HCT116 (cell line): ENCODE data around the gene GRK5. TPM values are rescaled to one million over a fixed set of nuclear protein-coding genes. Genes with fewer than 3 reads are reported as not detected.

ENCODE experiments used
- ATAC-seq: fragments of 200-7000 bp; cut with Tn5 transposase; 2 replicates; pipeline ENCODE4 v1.9.1; 2020; ENCODE audit warnings: mild to moderate bottlenecking, moderate library complexity
- BruUV-seq: library from RNA; stranded (reverse); fragments of 400-500 nt; replicated peaks from 2 replicates; lab custom pipeline; 2021; lab: Mats Ljungman, UMichigan
- CTCF ChIA-PET: fragments of 300-600 bp; sonication (Branson Sonifier 250); formaldehyde crosslinking; loops from one replicate; lab custom pipeline; 2021; ENCODE audit warnings: antibody characterized with exemption; lab: Charles Lee
- POLR2A ChIA-PET: fragments of 300-600, 350-600 bp; sonication (Branson Sonifier 250); formaldehyde crosslinking; loops from one replicate; lab custom pipeline; 2021; ENCODE audit warnings: antibody characterized with exemption; lab: Charles Lee
- RAD21 ChIA-PET, 2 experiments: fragments of 300-600 bp; sonication (Branson Sonifier 250); formaldehyde crosslinking; loops; one replicate each; lab custom pipeline; 2023; ENCODE audit warnings: low total read pairs in 2 of 2; ENCODE audit not compliant: uncharacterized antibody in 2 of 2, unreplicated experiment in 2 of 2, low non-redundant PET in 1 of 2; lab: Charles Lee
- DNase-seq: peaks from one replicate; pipeline ENCODE4 v3.0.0-alpha.2; 2010; ENCODE audit warnings: low read depth, low spot score
- H2AFZ ChIP-seq: fragments of 200-600 bp; shearing (Covaris generic), sonication (generic); 2 replicates; pipeline ENCODE4 v1.6.1; 2017; ENCODE audit warnings: low read depth, mixed run types, mixed read lengths, antibody characterized with exemption, low read length; ENCODE audit not compliant: poor library complexity, severe bottlenecking
- H3K27ac ChIP-seq: 2 replicates; pipeline ENCODE4 v1.5.1; 2012; ENCODE audit warnings: low read depth, low read length
- H3K27me3 ChIP-seq: fragments of 200-600 bp; sonication (generic); 2 replicates; pipeline ENCODE4 v1.6.1; 2016; ENCODE audit warnings: mixed run types, low read length, mixed read lengths; ENCODE audit not compliant: insufficient read depth
- H3K36me3 ChIP-seq, 2 experiments: fragments of 200-500 bp in 1 of 2; fragments of 200-600 bp in 1 of 2; sonication (Bioruptor generic) in 1 of 2; sonication (generic) in 1 of 2; 2 replicates each; pipeline versions ENCODE4 v1.5.1 to v1.6.1; 2014 to 2016; ENCODE audit warnings: low read length in 2 of 2, inconsistent platforms in 1 of 2, mixed read lengths in 1 of 2, mixed run types in 1 of 2; ENCODE audit not compliant: insufficient read depth in 2 of 2, control insufficient read depth in 1 of 2
- H3K4me1 ChIP-seq, 2 experiments: fragments of 200-600 bp in 1 of 2; sonication (generic) in 1 of 2; 2 replicates each; pipeline versions ENCODE4 v1.5.1 to v1.6.1; 2012 to 2017; ENCODE audit warnings: low read length in 2 of 2, inconsistent platforms in 1 of 2, mild to moderate bottlenecking in 1 of 2, mixed read lengths in 1 of 2, mixed run types in 1 of 2, moderate library complexity in 1 of 2; ENCODE audit not compliant: insufficient read depth in 2 of 2, control insufficient read depth in 1 of 2
- H3K4me2 ChIP-seq: fragments of 200-600 bp; sonication (generic); 2 replicates; pipeline ENCODE4 v1.6.1; 2017; ENCODE audit warnings: mixed run types, low read length, mixed read lengths
- H3K4me3 ChIP-seq, 2 experiments: fragments of 200-600 bp in 1 of 2; sonication (generic) in 1 of 2; replicated peaks in 1 of 2; 2 replicates each; pipeline ENCODE4 v1.5.1; 2011 to 2016; ENCODE audit warnings: low read length in 2 of 2, control low read depth in 1 of 2, low read depth in 1 of 2, mild to moderate bottlenecking in 1 of 2, mixed read lengths in 1 of 2, mixed run types in 1 of 2
- H3K79me2 ChIP-seq: fragments of 200-600 bp; sonication (generic); 2 replicates; pipeline ENCODE4 v1.6.1; 2017; ENCODE audit warnings: mild to moderate bottlenecking, mixed run types, low read length, moderate library complexity, mixed read lengths; ENCODE audit not compliant: insufficient read depth
- H3K9ac ChIP-seq: fragments of 200-600 bp; sonication (generic); 2 replicates; pipeline ENCODE4 v1.6.1; 2016; ENCODE audit warnings: low read length, mixed read lengths
- H3K9me2 ChIP-seq: fragments of 200-600 bp; sonication (generic), shearing (Covaris generic); 2 replicates; pipeline ENCODE4 v1.6.1; 2017; ENCODE audit warnings: mixed run types, mild to moderate bottlenecking, moderate library complexity; ENCODE audit not compliant: insufficient read depth
- H3K9me3 ChIP-seq, 2 experiments: fragments of 200-500 bp in 1 of 2; fragments of 200-600 bp in 1 of 2; sonication (Bioruptor generic) in 1 of 2; sonication (generic) in 1 of 2; 2 replicates each; pipeline ENCODE4 v1.6.1; 2014 to 2017; ENCODE audit warnings: low read length in 2 of 2, mixed read lengths in 2 of 2, inconsistent platforms in 1 of 2, low read depth in 1 of 2, mild to moderate bottlenecking in 1 of 2, mixed run types in 1 of 2, moderate library complexity in 1 of 2; ENCODE audit not compliant: control insufficient read depth in 1 of 2, insufficient read depth in 1 of 2
- H4K20me1 ChIP-seq: fragments of 200-600 bp; sonication (generic), shearing (Covaris generic); 2 replicates; pipeline ENCODE4 v1.6.1; 2017; ENCODE audit warnings: mixed run types, mild to moderate bottlenecking, moderate library complexity; ENCODE audit not compliant: insufficient read depth
- EGR1 ChIP-seq: IDR thresholded peaks from 2 replicates; pipeline ENCODE4 v1.6.1; 2012; ENCODE audit warnings: low read depth
- ELF1 ChIP-seq: IDR thresholded peaks from 2 replicates; pipeline ENCODE4 v1.6.1; 2012; ENCODE audit warnings: low read depth, borderline replicate concordance
- EZH2 ChIP-seq: fragments of 200-600 bp; sonication (generic); IDR thresholded peaks from 2 replicates; pipeline ENCODE4 v1.6.1; 2017; ENCODE audit warnings: antibody characterized with exemption, mixed run types
- EZH2phosphoT487 ChIP-seq: fragments of 200-600 bp; IDR thresholded peaks from 2 replicates; pipeline ENCODE4 v1.6.1; 2018; ENCODE audit warnings: antibody characterized with exemption, borderline replicate concordance
- JUND ChIP-seq: IDR thresholded peaks from 2 replicates; pipeline ENCODE4 v1.6.1; 2012
- MAX ChIP-seq: IDR thresholded peaks from 2 replicates; pipeline ENCODE4 v1.6.1; 2012
- POLR2AphosphoS5 ChIP-seq: IDR thresholded peaks from 2 replicates; pipeline ENCODE4 v1.6.1; 2011; ENCODE audit warnings: mild to moderate bottlenecking, low read depth, low read length, moderate library complexity
- RAD21 ChIP-seq: IDR thresholded peaks from 2 replicates; pipeline ENCODE4 v1.6.1; 2012; ENCODE audit warnings: low read depth, mild to moderate bottlenecking
- REST ChIP-seq: IDR thresholded peaks from 2 replicates; pipeline ENCODE4 v1.6.1; 2012; ENCODE audit warnings: low read depth
- SIN3A ChIP-seq: IDR thresholded peaks from 2 replicates; pipeline ENCODE4 v1.6.1; 2012; ENCODE audit warnings: low read depth
- SP1 ChIP-seq: IDR thresholded peaks from 2 replicates; pipeline ENCODE4 v1.6.1; 2012; ENCODE audit warnings: low read depth
- SRF ChIP-seq: IDR thresholded peaks from 2 replicates; pipeline ENCODE4 v1.6.1; 2012; ENCODE audit warnings: low read depth
- TCF7L2 ChIP-seq: IDR thresholded peaks from 2 replicates; pipeline ENCODE4 v1.7.0; 2011; ENCODE audit warnings: borderline replicate concordance, inconsistent platforms; ENCODE audit not compliant: insufficient read depth, insufficient read length; ENCODE audit errors: extremely low read depth
- YY1 ChIP-seq: IDR thresholded peaks from 2 replicates; pipeline ENCODE4 v1.6.1; 2011; ENCODE audit warnings: low read length, low read depth, moderate library complexity, mild to moderate bottlenecking; ENCODE audit not compliant: insufficient replicate concordance; ENCODE audit errors: extremely low read depth
- ZFX ChIP-seq: fragments of 450-650 bp; IDR thresholded peaks from 2 replicates; pipeline ENCODE4 v1.6.1; 2017
- ZNF274 ChIP-seq: fragments of 200-500 bp; sonication (Bioruptor generic); IDR thresholded peaks from 2 replicates; pipeline ENCODE4 v1.6.1; 2014; ENCODE audit warnings: mild to moderate bottlenecking, low read depth, low read length, inconsistent platforms
- intact Hi-C: fragments of 100-400 bp; cut with micrococcal nuclease; formaldehyde crosslinking; loops from 2 replicates; pipeline ENCODE4 v1.10.0; 2022
- total RNA-seq: library from RNA; stranded (reverse); gene quantifications from one replicate; pipeline ENCODE4 v1.2.1, GENCODE V29; 2021; ENCODE audit not compliant: unreplicated experiment

The GRK5 gene
- total RNA-seq, 1 experiment from 2014 or later, result 7.3 TPM

- Histone ChIP-seq H3K4me2 (no peak overlapping the region), H2AFZ (no peak overlapping the region), H3K4me3 (no peak overlapping the region), H3K9me2 (no peaks in the 10 kb centered on the region), H3K9me3 (no peaks in the 10 kb centered on the region), H3K27me3 (no peaks in the 10 kb centered on the region), H3K9ac (no peak overlapping the region), H3K4me1 (peaks cover 4 to 22% of the 10 kb centered on the region in 2 experiments; a peak in 3 of 4 replicates), H3K79me2 (no peaks in the 10 kb centered on the region), H3K36me3 (no peaks in the 10 kb centered on the region), H3K27ac (no peak overlapping the region), H4K20me1 (no peaks in the 10 kb centered on the region)
- ChIA-PET RAD21 (no interaction called here), POLR2A (interaction anchor here (0.7 kb wide), 1 partner anchor 18 kb away, joined by 5 read pairs; no protein-coding TSS in a partner anchor), CTCF (no interaction called here)
- intact Hi-C loops, result no loop called here
- ATAC-seq (no peak), DNase-seq (no peak)
- TF ChIP-seq EGR1 (no peak), SIN3A (no peak), SP1 (no peak), ZNF274 (no peak), MAX (no peak)
- no TSS peak for BruUV-seq
Observed at GRCh38 chr10:119335671-119336353, 128.4 kb downstream of the GRK5 start.

DNA sequence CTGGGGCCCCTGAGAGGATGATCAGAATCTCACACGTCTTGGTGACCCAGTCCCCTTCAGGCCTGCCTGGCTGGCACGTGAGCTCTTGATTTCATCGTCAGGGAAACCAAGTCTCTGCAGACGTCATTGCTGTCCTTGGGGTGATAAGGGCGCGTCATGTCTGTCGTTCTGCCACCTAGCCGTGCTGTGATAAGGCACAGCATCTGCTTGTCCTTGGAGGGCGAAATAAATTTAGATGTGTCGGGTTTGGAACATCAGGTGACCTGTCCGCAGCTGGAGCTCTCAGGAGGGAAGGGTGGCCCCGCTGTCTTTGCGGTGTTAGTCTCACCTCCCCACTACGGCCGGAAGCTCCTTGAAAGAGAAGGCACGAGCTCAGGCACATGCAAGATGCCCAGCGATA, 129.2 kb downstream of the GRK5 start:
- ChIA-PET CTCF (no interaction called here), RAD21 (no interaction called here), POLR2A (no interaction called here)
- no peaks in the 10 kb centered on the region for H4K20me1 ChIP-seq
- TF ChIP-seq JUND (no peak), EZH2 (no peak), EZH2phosphoT487 (no peak), ZNF274 (no peak), SIN3A (no peak), SP1 (no peak), ELF1 (no peak), REST (no peak), MAX (no peak), EGR1 (no peak), SRF (no peak), ZFX (no peak), RAD21 (no peak), TCF7L2 (no peak), YY1 (no peak), POLR2AphosphoS5 (no peak)
- BruUV-seq, result no TSS peak
- no peak for DNase-seq
- no peak for ATAC-seq
- no peaks in the 10 kb centered on the region for H3K9me3 ChIP-seq
- H3K9me2 ChIP-seq, result no peaks in the 10 kb centered on the region
- no peak overlapping the region for H3K4me2 ChIP-seq
- no peaks in the 10 kb centered on the region for H3K79me2 ChIP-seq
- H3K36me3 ChIP-seq, result no peaks in the 10 kb centered on the region
- intact Hi-C loops, result no loop called here
- peaks cover 7 to 30% of the 10 kb centered on the region in 2 experiments; a peak in 3 of 4 replicates for H3K4me1 ChIP-seq
- H2AFZ ChIP-seq, result no peak overlapping the region
- H3K27me3 ChIP-seq, result no peaks in the 10 kb centered on the region
- no peak overlapping the region for H3K4me3 ChIP-seq
- no peak overlapping the region for H3K27ac ChIP-seq
- H3K9ac ChIP-seq, result no peak overlapping the region
